HG03571 (cell line): Measurements from ENCODE around the gene THRA.

Source experiments
- ATAC-seq: cut with Tn5 transposase; IDR thresholded peaks from one replicate; pipeline ENCODE4 v1.9.1; 2021; ENCODE audit not compliant: unreplicated experiment

The THRA gene

DNA sequence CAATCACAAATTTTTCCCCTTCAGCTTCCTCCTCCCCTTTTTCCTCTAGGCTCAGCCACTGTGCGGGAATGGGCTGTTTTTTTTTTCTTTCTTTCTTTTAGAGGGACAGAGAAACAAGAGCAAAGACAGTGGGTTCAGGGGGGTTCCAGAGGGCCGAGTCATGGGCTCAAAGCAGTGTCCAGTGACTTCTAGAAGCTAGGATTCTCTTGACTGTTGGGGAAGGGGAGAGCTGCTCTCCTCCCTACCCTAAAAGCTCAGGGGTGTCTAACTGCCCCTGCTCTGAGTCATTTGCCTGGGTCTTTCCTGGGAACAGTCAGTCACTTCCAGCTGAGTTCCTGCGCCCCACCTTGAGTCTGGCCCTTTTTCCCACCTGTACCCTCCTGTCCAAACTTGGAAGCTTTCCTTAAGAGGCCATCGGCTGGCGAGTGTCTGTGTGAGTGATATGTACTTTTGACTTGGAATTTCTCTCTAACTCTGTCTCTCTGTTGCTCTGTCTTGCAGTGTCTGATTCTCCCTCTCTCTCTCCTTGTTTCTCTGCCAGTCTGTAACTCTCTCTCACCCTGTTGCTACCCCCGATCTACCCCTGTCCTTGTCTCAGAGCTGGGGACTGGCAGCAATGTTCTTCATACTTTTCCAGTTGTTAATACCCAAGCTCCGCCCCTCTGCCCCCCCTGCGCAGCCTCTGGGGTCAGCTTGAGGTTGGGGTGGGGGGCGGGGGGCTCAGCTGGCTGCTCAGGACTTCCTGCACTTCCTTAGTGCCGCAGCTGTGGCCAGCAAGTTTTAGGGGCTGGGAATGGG, 2.4 kb downstream of the THRA start:
- ATAC-seq, result no peak

DNA sequence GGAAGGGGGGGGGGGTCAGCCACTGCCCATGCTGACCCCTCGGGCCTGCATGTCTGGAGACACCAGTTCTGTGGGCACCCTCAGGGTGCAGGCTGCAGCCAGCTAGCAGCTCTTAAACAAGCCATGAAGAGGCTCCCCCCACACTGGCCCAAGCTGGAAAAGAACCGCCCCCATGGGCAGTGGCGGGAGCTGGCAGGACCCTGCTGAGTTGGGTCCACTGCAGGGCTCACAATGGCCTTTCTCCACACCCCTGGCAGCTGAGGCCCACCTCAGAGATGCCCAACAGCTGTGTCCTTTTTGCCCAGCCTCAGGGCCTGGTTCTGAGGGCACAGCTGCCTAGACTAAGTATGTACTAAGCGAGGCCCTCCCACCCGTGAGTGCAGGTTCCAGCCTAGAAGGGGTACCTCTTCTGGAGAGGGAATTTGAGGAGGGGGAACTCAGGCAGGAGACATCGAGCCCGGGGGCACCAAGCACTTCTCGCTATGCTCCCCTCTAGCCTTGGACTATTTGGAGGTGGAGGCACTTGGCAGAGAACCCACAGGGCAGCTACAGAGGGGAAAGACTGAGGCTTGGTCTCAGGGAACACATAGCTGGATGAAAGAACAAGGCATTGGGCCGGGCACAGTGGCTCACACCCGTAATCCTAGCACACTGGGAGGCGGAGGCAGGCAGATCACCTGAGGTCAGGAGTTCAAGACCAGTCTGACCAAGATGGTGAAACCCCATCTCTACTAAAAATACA, 3.2 kb downstream of the THRA start:
- ATAC-seq, result no peak

DNA sequence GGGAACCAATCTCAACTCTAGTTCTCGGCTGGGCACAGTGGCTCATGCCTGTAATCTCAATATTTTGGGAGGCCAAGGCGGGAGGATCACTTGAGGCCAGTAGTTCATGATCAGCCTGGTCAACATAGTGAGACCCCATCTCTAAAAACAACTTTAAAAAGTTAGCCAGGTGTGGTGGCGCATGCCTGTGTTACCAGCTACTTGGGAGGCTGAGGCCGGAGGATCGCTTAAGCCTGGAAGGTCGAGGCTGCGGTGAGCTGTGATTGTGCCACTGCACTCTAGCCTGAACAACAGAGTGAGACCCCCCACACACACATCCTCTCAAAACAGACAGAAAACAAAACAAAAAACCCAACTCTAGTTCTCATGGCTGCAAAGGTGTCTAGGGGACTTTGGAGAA, 4.9 kb downstream of the THRA start:
- ATAC-seq, result no peak

DNA sequence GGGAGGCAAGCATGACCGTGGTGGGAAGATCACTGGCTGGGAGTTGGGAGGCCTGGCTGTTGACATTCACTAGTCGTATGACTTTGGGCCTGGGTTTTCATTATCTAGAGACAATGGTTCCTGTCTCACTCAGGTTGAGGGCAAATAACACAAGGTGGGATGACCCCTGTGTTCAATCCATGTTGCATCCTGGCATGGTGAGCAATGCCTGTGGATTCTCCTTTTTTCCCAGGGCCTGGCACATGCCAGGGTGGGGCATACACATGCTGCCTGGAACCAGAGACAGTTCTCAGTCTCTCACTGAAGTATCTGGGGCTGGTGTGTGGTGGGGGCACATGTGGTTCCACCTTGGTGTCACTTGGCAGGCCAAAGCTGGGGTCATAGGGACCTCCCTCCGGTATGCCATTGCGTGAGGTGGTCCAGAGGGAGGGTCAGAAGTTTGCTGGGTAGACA, 5.4 kb downstream of the THRA start:
- ATAC-seq, result no peak

DNA sequence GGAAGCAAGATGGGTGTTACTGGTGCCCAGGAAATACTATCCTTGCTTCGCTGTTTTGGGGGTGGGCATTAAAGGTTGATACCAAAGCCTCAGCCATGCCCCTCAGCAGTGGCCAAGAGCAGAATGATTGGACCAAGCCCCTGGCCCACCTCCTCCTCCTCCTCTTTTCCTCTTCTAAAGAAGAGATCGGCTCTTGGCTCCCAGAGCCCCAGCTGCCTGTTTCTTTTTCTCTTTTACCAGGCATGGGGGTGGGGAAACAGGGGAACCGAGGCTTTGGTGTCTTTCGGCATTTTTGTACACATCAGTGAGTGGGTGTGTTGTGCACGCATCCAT, 5.8 kb downstream of the THRA start:
- ATAC-seq, result no peak

DNA sequence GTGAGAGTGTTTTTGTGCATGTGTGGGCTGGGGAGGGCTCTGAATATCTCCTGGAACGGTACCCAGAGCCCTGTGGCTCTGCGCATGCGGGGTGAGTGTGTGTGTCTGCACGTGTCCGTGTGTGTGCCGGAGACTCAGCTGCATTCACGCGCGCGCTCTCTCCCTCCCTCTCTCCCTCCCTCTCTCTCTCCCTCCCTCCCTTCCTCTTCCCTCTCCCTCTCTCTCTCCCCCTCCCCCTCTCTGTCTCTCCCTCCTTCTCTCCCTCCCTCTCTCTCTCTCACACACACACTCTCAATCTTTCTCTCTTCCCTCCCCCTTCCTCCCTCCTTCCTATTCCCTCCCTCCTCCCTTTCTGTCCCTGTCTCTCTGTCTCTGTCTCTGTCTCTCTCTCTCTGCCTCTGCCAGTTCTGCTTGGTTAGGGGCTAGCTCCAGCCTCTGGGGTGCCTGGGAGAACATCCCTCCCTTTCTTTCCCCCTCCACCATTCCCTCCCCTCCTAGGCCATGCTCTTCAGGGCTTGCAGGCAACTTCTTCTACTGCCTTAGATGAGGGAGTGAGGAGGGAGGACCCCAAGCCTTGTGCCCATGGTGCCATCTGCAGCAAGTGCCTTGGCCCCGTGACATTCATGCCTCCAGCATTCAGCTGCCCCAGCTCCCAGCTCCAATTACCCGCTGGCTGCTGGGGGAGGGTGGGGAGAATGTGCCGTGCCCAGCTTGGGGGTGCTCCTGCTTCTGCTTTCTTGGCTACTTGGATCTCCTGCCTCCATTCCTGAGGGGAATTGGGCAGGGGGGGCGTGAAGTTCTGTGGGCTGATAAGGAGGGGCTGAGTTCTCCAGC, 6.4 kb downstream of the THRA start:
- no peak for ATAC-seq

DNA sequence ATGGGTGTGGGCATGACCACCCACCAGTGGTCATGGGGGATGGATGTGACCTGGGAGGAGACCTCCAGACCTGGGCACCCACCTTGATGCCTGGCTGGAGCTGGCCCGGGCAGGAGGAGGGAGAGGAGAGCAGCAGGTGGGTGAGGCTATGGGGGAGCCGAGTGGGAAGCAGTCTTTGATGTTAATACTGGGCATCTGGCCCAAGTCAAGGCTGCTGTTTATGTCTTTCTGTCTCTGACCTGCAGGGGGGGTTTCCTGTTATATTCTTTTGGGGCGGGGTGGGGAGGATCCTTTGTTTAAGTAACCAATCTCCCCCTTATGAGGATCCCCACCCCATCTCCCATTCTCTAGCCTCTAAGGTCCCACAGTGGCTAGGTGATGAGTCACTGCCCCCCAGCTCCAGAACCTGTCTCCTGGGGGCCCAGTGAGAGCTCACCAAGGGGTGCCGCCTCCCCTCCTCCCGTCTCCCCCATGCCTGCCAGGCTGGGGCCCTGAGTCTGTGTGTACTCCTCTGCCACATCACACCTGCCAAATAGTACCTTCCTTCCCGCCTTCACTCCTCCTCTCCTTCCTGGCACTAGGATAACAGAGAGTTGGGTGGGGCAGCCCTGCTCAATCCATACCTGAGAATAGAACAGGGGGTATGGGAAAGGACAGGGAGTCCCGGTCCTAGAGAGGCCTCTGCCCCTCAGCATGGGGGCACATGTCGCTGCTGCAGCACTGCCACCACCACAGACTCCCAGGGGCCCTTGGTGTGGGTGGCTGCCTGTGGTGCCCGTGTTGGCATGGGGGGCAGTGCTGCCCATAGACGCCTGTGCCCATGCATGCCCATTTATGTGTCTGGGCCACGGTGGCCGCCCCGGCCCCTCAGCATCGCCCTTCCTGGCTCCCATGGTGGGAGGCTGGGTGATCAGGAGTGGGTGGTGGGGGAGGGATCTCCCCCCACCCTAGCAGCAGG, 7.3 kb downstream of the THRA start:
- no peak for ATAC-seq

DNA sequence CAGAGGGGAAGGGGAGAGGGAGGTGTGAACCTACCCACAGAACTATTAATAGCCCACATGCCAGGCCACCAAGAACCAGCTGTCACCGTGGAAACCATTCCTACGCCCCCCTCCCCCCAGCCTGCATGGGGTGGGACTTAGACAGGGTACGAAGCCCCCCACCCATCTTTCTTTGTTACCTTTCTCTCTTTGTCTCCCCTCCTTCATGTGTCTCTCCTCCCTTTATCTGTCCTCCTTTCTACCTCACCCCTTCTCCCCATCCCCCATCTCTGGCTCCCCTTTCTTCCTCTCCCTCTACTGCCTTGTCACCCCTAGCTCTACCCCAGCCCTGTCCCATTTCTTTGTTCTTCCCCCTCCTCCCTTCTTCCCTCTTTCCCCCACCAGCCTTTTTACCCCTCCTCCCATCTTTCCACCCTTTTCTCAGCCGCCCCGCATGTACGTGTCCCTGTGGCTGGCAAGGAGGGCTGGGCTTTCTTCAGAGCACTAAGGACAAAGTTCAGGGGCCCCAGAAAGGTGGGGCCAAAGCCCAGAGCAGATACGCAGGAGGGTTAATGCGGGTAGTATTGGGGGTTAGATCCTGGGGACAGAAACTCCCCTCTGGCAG, 8.0 kb downstream of the THRA start:
- ATAC-seq, result no peak

DNA sequence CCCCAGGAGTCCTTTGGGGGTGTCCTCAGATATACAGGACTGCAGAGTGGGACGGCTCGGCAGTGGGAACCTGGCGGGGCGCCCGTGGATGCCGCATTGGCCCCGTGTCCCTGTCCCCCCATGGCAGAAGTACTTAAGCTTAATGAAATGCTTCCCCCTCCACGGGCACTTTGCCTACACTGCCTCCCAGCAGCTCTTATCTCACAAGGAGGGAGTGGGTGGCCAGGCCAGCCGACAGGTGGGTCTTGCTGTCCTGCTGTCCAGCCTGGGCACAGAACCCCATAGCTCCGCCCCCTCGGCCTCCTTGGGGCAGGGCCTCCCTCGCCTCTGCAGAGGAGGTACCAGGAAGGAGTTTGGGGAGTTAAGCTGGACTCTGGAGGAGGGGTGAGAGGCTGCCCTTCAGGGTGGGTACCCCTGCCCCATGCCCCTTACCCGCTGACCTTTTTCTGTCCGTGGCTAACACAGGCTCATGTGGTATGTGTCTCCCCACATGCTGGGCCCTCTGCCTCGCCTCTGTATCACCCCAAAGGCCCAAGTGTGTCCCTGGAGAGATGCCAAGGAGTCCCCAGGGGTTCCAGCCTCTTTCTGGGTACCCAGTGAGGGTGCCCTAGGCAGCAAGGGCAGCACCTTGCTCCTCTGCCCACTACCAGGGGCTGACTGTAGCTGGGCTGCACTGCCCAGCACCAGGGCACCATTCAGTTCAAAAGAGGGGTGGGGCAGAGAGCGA, 8.7 kb downstream of the THRA start:
- ATAC-seq, result no peak

DNA sequence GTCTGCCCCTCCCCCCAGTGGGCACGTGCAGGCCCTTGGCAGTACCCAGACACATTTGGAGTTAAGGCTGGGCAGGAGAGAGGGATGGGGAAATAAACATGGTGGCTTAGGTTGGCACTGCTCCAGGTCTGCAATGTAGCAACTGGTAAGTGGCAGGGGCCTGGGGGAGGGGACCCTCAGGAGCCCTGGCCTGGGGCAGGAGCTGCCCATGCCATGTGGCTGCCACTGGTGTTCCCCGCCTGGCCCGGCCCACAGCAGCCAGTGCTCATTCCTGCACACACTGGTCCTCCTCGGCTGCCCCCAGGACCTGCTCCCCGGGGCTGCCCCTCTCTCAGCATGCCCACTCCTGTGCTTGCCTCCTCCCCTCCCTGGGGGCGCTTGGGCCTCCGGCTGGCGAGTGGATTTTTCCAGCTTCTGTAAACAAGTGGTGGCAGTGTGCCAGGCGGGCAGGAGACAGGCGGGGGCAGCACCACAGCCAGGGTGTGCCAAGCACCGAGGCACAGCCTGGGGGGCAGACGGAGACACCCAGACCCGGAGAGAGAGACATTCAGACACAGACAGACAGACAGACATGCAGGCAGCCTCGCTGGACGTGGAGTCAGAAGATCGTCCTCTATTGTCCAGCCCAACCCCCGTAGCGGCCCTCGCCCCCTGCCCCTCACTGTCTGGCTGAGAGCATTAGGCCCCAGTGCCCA, 9.4 kb downstream of the THRA start:
- no peak for ATAC-seq

DNA sequence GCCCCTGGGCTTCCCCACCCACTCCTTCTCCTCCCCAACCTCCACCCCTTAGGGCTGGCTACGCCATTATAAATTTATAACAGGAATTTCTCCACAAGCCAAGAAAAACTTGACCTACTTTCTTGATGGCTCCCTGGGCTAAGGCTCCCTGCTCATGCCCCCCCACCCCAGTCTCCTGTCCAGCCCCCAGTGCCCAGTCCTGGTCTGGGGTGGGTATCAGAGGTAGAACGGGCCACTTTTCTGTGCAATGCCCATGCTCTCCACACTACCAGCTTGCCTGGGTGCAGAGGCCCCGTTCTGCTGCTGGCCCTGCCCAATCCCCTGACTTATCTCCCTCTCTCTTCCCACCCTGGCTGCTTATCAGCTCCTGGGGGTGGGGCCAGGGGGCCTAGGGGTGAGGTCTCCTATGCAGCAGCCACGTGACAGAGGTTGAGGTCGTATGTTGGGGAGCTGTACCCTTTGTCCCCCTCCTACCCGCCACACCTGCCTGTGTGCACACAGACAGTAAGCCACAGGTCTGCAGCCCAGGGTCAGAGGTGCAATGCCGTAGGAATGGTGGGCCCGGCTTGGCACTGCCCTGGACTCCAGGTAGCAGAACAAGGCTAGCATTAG, 10.1 kb downstream of the THRA start:
- no peak for ATAC-seq

DNA sequence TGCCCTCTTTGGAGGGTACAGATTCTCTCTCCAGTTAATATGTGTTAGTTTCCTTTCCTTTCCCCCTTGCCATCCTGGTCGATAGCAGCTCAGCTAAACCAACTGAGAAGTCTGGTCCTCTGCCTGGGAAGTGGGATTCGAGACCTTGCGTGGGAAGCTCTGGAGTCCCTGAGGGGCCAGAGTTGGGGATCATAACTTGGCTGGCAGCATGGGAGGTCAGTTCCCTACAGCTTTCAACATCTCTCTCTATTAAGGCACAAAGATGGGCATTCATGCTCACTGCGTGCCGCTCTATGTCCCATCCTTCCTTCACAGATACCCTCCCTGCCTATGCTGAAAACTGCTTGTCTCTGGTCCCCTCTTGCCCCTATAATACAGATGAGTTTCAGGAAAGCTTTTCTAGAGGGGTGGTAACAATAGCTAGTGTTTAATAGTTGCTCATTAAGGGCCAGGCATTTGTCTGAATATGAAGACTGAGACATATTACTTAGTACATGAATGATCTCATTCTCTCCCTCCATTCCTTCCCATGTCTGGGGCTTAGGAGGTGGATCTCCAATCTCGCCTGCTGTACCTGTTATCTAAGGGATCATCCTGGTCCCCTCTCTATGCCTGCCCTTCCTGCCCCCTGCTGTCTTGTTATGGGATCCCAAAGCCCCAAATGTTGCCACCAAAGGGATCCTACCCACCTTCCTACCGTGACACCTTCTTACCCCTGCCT, 10.8 kb downstream of the THRA start:
- no peak for ATAC-seq

DNA sequence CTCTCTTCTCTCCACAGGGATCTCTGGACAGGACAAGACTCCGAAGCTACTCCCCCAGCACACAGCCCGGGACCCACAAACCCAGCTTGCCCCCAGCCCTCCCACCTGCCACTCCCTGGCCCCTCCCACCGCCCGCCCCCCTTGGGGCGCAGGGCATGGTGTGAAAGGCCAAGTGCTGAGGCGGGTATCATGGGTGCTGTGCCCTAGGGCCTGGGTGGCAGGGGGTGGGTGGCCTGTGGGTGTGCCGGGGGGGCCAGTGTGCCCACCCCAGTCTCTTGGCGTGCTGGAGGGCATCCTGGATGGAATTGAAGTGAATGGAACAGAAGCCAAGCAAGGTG, 11.4 kb downstream of the THRA start:
- ATAC-seq, result no peak

DNA sequence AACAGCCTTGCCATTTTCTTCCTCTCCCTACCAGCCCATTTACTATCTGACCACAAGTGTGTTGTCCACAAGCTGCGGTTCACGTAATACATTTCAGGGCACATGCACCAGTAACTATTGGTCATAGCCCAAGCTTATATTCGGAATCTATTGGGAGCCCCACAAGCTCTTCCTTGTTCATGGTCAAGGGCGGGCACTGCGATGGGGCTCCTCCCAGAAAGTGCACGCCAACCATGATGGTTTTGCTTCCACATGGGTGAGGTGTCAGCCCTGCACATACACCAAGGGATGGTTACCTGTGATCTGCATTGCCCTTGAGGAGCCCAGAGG, 12.1 kb downstream of the THRA start:
- no peak for ATAC-seq

DNA sequence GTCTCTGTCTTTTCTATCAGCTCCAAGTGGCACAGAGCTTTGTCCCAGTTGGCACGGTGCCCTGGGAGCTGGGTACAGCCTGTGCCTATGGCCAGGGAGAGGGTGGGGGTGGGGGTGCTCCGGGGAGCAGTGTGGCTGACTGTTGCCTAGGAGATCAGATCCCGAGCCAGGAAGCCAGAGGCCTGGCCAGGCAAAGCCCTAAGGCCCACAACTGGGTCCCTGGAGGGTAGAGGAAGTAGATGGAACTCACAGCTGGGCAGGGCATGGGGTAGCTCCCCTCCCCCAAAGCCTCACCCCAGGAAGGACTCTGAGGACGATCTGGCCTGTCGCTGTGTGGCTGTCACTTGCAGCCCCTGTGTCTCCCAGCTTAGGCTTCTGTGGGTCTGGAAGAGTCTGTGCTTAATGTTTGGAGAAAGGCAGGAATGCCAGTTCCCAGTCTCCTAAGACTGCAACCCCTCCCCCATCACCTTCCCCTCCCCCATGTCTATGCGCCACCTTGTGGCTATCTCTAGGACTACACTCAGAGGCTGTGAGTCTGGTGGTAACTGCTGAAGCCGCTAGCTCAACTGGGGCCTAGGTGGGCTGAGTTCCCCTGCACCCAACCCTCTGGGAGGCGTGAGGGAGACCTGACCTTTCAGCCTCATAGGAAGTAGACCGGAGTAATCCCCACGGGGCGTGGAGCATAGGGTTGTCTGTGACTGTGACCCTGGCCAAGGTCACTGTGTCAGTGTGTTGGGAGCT, 12.6 kb downstream of the THRA start:
- ATAC-seq, result no peak

DNA sequence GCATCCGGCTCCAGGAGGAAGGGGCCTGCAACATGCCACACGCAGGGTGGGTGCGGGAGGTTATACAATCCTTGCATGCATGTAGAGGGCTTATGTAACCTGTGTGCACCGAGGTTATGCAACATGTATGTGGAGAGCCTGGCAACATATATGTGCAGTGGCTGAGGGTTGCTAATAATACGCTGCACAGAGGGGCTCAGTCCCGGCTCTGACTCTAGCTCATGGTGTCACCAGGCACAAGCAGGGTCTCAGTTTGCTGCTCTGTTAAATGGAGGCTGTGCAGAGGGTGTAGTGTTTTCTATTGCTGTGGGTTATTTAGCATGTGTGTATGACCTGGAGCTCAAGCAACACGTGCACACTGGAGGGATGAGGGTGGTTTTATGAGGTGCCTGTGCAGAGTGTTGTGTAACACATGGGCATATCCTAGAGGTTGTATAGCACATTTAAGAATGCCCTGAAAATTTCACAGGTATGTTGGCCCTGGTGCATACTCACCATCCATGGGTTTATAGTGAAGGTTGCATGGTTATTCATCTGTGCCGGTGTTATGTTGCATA, 13.3 kb downstream of the THRA start:
- ATAC-seq, result no peak

DNA sequence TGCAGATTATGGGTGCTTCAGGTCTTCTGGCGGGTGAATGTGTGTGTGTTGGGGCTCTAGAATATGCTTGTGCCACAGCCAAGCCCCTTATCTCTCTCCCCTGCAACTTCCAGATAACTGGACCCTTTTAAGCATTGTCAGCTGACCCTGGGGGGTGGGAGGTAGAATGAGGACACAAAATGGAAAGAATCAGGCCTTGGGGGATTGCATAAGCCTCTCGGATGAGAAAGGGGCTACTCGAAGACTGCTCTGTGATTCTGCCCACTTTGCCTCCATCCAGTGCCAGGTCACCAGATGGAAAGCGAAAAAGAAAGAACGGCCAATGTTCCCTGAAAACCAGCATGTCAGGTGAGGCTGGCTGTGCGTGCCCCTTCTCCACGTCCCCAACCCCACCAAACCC, 13.8 kb downstream of the THRA start:
- ATAC-seq, result no peak
